ENCODE measurements around the gene SELENBP1.
"Not testable (repeated sequence)": the region's sequence is repeated elsewhere in the genome, so short reads cannot be mapped to it uniquely, and the experiment has no call there.

SELENBP1 gene

DNA sequence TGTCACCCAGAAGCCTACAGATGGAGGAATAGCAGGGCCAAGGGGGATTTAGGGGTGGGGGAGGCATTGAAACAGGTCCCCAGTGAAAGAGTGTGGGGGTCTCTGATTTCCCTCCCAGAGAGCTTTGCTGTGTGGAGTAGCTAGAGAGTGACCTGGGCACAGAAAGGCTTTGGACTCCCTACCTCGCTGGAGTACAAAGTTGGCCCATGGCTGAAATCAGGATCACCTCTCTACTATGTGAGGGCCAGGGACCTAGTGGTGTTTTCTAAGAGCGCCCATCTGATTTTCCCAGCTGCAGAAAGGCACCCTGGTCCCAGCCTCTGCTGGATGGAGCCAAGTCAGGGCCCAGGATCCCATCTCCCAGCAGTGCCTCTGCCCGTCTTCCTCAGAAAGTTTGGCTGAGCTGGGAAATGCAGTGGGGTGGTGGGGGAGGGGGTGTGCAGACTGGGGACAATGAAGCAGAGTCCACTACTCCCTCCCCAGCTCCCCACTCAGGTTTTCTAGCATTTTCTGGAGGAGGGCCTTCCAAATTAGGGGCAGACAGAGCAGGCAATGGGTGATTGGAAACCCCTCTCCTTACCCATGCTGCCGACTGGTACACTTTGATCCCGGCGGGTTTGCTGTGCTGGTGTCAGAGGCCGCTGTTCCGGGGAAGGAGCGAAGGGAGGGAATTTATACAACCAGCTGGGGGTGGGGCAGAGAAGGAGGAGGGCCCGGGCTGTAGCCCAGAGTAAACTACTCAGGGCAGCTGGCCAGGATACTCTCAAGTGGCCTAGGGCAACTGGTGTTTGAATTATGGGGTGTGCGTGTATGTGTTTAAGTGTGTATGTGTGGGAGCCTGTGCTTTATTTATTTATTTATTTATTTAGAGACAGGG lies at the start of gene SELENBP1:
Gene SELENBP1 (minus strand): TSS at position 648 of the 877 bp plus-strand sequence. CDS start 64 bp downstream, at position 584.
- FAIRE-seq, result peak; percentile 12

DNA sequence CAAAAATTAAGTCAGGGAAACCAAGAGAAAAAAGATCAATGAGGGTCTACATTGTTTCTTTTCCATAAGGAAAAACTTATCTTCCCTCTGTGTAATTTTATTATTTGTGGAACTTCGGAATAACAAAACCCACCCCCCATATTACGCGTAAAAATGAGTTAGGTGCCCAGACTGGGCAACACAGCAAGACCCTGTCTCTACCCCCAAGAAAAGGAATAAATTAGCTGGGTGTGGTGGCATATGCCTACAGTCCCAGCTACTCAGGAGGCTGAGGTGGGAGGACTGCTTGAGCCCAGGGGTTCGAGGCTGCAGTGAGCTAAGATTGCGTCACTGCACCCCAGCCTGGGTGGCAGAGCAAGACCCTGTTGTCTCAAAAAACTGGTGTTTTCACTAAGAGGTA lies 47.3 kb upstream of the SELENBP1 start:
- no peak for FAIRE-seq

DNA sequence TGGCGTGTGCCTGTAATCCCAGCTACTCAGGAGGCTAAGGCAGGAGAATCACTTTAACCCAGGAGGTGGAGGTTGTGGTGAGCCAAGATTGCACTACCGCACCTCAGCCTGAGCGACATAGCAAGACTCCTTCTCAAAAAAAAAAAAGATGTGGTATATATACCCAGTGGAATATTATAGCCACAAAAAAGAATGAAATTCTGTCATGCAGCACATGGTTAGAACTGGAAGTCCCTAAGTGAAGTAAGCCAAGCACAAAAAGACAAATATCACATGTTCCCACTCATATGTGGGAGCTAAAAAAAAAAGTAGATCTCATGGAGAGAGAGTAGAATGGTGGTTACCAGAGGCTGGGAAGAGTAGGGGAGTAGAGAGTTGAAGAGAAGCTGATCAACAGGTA lies 45.6 kb upstream of the SELENBP1 start:
- FAIRE-seq, result no peak

DNA sequence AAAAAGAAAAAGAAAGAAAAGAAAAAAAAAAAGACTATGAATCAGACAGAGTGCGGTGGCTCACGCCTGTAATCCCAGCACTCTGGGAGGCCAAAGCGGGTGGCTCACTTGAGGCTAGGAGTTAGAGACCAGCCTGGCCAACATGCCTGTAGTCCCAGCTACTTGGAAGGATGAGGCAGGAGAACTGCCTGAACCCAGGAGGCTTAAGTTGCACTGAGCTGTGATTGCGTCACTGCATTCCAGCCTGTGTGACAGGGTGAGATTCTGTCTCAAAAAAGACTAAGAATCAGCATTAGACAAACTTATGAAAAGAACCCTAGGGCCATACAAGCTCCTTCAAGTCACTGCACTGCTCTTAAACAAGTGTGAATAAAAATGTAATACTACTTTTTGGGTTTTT lies 43.7 kb upstream of the SELENBP1 start:
- FAIRE-seq, result no peak

DNA sequence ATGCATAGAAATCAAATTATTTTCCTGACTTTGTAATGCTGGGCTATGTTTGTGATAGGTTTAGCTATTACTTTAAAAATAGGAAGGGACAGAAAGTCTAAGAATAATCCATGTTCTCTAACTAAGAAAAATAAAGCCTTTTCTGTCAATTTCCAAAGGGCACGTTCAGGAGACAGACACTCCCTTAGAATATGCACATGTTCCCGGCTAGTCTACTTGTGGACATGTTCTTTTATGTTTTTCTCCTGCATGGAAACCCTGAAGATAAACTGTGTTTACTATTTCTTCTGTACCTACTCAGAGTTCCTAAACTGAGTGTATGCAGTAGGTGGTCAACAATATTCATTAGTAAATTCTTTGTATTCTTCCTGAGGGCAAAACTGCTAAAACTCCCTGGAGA lies 39.4 kb upstream of the SELENBP1 start:
- no peak for FAIRE-seq

DNA sequence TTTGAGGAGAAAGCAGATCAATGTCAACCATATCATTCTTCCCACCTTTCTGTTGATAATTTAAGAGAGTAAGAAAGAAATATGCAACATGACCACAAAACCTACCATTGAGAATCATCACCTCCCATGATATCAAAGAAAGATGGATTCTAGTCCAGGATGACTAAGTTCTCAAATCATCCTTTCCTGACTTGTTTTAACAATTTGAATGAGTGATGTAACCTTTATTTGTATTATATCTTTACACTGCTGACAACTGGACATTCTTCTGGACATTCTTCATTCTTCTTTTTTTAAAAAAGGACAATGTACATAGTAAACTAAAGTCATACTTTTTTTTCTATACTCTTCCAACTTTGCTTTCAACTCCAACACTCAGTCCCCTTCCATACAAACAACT lies 36.4 kb upstream of the SELENBP1 start:
- FAIRE-seq, result no peak

DNA sequence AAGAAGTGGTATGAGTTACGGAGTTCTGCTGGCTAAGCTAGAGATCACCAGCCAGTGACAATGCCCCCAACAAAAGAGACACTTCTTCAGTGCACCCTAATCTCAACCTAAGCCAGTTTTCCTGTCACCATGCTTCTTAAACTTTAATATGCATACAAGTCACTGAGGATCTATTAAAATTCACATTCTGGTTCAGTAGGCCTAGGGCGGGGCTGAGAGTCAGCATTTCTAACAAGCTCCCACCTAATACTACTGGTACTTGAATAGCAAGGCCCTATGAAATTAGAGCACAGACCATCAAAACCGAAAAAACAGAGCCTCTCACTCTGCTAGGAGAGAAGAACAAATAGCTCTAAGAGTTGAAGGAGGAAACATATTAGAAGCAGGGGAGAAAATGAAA lies 34.8 kb upstream of the SELENBP1 start:
- no peak for FAIRE-seq

DNA sequence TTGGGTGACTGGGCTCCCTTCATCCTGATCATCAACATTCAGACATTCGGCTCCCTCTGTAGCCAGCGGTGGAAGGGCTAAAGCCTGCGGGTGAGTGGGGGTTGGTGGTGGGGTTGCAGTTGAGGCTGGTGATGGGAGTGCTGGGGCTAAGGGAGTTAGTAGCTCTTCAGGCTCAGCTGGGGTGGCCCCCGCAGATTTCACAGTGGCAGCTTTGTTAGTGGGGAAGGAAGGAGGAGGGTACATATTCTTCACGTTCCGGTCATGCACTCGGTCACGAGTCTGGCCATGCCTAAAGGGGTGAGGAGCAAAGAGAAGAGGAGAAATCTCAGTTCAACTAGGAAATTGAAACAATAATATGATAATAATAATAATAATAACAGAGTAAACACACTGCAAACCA lies 33.7 kb upstream of the SELENBP1 start:
- FAIRE-seq, result no peak

DNA sequence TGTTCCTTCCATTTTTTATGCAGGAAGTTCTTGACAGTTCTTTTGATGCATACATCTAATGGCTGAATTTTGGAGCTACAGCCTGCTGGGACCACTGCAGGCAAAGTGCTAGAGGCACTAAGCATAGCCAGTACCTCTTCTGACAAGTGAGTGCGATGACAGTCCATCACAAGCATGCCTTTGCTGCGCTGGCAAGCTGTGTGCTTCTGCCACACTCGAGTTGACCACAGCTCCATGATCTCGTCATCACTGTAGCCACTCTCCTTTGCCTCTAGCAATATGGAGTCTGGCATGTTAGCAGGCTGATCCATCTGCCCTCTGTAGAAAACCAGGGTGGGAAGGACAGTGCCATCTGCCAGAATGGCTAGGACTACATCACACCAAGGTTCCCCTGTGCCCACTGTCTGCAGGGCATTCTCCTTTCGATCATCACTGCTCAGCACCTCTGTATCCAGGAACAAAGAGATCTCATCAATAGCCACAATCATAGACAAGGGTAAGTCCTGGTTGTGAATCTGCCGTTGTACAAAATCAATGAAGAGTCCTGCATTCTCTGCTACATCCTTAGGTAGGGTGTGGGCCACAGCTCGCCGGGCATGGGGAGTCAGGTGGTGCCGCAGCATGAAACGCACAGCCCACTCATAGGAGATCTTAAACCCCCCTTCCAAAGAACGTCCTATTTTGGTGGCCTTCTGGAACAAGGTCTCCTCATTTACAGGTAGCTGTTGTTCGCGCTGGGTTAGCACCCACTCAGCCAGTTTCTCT lies 32.9 kb upstream of the SELENBP1 start:
- FAIRE-seq, result no peak

DNA sequence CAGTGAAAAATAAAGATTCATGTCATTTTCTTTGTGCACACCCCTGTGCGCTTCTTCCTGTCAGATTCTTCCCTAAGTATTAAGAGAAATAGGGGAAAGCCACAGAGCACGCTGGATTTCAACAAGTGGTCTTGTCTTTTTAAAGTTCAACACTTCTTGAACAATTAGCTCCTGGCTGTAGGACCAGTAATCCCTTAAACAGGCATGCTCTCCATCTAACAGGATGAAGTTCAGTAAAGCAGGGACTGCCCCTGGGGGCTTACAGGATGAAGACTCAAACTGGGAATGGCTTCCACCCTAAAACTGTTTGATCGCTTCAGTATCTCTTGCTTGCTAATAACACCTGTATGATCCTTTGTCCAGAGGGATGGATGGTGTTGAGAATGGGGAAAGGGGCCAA lies 31.1 kb upstream of the SELENBP1 start:
- FAIRE-seq, result no peak

DNA sequence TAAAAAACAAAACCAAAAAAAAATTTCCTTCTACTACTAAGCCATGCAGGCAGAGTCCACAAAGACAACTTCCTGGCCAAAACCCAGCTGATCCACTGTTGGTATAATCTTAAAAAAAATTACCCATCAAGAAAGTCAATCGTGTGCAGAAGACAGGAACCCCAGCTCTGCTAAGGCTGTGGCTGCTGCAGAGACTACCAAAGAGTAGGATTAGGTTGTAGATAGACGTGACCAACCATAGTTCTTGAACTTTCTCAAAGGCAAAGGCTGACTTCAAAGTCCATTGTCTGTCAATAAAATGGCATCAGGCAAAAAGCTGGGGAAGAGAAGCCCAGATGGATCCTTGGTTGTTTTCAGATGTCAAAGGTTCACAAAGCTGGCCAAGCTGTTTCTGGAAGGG lies 30.3 kb upstream of the SELENBP1 start:
- FAIRE-seq, result no peak

DNA sequence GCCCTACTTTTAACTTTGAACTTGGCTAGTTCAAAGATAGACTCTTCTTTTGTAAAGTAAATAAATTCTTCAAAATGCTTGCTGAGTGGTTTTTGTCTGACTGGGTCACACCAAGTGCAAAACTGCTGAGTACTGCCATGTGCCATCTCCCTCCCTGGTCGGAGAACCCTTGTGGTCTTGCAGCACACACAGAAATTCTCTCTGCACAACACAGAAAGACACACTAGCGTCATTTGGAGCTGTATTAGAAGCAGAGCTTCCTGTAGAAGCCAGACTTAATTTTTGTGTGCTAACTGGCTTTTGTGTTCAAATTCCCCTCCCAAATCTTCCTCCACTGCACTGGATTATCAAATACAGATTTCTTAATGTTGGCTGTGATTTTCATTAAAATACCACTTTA lies 29.4 kb upstream of the SELENBP1 start:
- no peak for FAIRE-seq

DNA sequence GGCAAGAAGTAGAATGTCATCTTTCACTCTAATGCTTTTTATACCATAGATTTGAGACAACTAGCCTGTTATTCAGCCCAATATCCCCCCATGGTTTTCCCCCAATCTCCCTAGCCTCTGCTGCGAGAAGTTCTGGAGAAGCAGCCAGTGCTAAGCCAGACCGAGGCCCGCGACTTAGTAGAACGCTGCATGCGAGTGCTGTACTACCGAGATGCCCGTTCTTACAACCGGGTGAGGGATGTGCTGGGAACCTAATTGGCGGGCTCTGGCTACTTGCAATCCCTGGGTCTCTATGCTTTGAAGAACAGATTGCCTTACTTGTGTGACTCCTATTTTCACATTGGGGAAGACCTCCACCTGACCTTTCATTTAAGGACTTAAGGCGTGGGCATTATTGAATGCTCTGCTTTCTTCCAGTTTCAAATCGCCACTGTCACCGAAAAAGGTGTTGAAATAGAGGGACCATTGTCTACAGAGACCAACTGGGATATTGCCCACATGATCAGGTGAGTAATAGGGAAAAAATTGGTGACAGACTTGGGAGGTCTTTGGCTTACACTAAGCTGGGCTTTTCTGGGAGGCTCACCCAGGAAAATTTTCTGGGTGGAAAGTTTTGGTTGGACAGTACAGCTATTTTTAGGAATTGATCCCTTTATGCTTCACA lies 28.8 kb upstream of the SELENBP1 start:
- FAIRE-seq, result no peak

DNA sequence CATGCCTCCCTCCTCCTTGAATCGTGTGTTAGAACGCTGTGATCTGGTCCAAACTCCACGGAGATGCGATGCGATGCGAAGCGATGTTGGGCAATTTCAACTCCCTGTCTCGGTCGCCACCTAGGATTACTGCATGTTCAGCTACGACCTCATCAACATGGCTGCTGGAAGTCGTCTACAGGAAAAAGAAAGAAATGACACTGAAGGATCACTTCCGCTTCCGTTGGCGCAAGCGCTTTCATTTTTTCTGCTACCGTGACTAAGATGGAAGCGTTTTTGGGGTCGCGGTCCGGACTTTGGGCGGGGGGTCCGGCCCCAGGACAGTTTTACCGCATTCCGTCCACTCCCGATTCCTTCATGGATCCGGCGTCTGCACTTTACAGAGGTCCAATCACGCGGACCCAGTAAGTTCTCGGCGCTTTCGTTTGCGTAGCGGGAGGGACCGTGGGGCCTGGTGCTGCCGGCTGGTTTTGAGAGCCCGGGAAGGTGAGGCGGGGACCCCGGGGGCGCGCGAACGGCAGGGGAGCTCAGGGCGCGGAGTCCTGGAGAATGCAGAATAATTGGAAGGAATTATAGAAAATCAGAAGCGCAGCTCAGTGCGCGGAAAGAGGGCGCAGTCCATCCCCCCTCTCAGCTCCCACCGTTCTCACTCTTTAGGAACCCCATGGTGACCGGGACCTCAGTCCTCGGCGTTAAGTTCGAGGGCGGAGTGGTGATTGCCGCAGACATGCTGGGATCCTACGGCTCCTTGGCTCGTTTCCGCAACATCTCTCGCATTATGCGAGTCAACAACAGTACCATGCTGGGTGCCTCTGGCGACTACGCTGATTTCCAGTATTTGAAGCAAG lies 27.0 kb upstream of the SELENBP1 start, which contains the start of gene PSMB4:
Gene PSMB4 (plus strand): TSS at position 250 of the 848 bp plus-strand sequence. CDS start 15 bp downstream, at position 265.
- peak; percentile 90 for FAIRE-seq

DNA sequence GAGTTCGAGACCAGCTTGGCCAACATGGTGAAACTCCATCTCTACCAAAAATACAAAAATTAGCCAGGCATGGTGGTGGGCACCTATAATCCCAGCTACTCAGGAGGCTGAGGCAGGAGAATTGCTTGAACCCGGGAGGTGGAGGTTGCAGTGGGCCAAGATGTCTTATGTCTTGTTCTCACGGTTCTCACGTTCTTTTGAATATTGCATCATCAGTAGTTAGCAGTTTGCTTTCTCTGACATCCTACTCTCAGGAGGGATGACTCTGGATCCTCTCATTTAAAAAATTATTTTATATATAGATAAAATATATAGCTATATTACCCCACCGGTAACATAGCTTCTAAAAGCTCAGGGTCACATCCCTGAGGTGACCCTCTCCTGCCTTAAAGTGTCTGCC lies 23.8 kb upstream of the SELENBP1 start:
- FAIRE-seq, result not testable (repeated sequence)

DNA sequence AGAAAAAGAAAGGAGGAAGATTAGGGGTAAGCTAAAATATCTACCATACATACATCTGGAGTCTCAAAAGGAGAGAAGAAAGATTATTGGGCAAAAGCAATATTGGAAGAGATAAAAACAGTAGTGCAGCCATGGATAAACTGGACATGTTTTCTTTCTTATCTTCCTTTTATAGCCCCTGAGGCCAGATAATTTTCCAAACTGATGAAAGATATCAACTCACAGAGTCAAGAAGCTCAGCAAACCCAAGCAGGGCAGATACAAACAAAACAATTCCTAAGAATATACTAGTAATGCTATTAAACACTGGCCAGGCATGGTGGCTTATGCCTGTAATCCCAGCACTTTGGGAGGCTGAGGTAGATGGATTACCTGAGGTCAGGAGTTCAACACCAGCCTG lies 21.1 kb upstream of the SELENBP1 start:
- no peak for FAIRE-seq

DNA sequence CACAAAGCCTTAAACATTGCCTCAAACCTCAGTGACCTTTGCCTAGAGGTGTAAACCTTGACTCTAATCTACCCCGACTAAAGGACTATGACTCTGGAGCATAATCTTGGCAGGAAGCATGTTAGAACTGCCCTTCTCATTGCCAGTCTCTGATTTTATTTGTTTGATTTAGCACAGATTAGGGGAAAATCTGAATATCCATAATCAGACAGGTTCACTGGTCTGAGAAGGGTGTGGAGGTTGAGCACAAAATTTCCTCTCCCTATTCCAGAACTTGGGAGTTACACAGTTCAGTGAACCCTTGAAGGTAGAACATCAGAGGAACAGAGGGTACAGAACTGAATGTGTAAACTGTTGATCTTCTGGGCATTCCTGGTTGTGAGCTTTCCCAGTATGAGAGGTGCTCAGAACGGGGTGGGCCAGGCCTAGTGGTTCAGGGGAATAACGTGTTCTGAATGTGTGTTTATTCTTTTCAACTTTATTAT lies 18.6 kb upstream of the SELENBP1 start:
- no peak for FAIRE-seq

DNA sequence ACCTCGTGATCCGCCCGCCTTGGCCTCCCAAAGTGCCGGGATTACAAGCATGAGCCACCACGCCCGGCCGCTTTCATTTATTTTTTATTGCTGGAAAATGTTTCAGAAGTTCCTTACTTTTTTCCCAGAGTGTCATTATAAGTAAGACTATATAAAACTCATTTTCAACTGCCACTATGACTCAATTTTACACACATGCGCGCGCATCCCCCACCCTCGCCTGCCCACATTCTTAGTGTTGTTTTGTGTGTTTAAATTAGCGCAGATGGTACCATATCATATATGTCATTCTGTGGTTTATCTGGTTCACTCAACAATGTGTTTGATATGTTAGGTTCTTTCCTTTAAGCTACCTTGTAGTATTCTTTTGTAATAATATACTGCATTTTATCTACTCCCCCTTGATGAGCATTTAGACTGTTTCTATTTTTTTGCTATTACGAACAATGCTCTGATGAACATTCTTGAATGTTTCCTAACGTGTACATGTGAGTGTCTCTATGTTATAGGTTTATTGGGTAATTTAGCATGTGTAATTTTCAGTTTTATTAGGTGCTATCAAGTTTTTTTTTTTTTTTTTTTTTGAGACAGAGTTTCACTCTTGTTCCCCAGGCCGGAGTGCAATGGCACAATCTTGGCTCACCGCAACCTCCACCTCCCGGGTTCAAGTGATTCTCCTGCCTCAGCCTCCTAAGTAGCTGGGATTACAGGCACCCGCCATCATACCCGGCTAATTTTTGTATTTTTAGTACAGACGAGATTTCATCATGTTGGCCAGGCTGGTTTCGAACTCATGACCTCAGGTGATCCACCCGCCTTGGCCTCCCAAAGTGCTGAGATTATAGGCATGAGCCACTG lies 17.9 kb upstream of the SELENBP1 start:
- FAIRE-seq, result not testable (repeated sequence)

DNA sequence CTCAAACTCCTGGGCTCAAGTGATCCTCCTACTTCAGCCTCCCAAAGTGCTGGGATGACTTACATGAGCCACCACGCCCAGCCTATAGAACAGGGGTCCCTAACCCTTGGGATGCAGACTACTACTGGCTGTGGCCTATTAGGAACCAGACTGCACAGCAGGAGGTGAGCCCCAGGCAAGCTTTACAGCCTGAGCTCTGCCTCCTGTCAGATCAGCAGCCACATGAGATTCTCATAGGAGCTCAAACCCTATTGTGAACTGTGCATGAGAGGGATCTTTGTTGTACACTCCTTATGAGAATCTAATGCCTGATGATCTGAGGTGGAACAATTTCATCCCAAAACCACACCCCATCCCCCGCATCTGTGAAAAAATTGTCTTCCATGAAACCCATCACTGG lies 13.5 kb upstream of the SELENBP1 start:
- FAIRE-seq, result no peak

DNA sequence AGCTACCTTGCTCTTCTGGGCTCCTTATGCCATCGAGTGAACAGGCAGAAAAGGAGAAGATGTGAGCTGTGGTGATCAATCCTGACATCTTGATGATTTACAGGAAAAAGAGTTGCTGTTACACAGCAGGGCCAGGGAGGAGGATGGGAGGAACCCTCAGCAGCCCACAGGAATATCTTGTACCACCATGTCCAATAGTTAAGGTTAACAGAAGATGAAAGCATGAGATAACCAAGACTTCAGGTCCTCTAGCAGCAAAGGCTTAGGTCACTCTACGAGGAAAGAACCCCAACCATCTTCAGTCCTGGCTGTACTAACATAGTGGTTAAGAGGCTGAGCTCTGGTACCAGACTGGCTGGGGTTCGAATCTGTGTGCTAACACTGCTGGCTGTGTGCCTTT lies 12.1 kb upstream of the SELENBP1 start:
- FAIRE-seq, result no peak

All from endometrium (tissue), 2 donors.